GM21619 (cell line): Measurements from ENCODE around the gene F9.

Source experiments
- ATAC-seq: cut with Tn5 transposase; IDR thresholded peaks from one replicate; pipeline ENCODE4 v1.9.1; 2021; ENCODE audit not compliant: unreplicated experiment

Gene F9

DNA sequence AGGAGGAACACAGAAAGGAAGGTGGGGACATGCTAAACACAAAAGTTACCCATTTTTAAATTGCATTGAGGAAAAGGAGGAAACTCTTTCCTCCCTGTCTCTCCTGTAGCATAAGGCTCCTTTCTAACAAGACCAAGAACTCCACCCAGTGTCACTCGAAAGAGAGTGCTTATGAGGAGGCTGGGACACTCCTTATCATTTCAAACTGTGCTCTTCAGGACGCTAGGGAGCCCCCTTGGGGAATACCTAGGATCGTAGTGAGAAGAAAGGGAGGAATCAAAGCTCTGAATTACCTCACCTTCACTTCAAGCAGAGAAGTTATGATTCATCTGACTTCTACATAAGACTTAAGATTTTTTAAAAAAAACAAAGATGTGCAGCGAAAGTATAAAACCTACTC, 65.5 kb downstream of the F9 start:
- no peak for ATAC-seq

DNA sequence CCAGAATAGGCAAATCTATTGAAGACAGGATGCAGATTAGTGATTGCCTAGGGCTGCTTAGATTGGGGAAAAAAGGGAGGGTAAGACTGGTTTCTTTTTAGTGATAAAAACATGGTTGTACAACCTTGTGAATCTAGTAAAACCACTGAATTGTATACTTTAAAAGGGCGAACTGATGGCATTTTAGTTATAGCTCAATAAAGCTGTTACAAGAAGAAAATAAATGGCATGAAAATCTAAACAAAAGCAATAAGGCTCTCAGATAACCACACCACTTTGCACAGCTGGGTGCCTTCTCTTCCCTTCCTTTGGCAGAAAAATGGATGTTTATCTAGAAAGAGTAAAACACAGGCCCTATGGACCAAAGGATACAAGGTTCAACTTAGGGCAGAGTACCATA, 69.6 kb downstream of the F9 start:
- no peak for ATAC-seq
